ENCODE data around the gene IL15RA. TPM values are rescaled to one million over a fixed set of nuclear protein-coding genes. Genes with fewer than 3 reads are reported as not detected.

IL15RA gene
- total RNA-seq, 1 donor from 2014 or later = not detected

DNA sequence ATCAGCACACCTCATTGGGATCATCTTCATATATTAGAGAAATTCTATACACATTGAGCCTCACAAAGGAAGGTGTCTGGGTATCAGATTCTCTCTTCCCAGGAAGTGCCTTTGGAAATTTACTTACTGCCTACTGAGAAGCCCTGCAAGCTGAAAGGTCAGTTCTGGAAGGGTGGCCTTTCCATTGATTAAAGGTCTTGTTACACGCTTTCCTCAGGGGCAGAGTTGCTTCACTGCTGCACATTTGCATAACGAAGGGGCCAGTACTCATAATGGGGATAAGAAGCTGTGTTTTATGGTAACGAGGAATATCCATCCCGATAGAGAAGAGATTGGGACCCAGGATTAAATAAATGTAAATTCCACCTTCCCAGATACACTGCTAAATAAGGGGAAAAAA is 19.4 kb upstream of the IL15RA start:
- no peak for DNase-seq
- H3K4me1 Mint-ChIP-seq (ENCODE audit: low read depth, unreplicated experiment) = peaks cover 24% of the 10 kb centered on the region
- peaks cover 16% of the 10 kb centered on the region for H3K36me3 Mint-ChIP-seq (ENCODE audit: unreplicated experiment)
- peak overlapping the region; percentile 88 for H3K27ac Mint-ChIP-seq (ENCODE audit: unreplicated experiment)
- peaks cover 2% of the 10 kb centered on the region for H3K27me3 Mint-ChIP-seq (ENCODE audit: unreplicated experiment)
- H3K9me3 Mint-ChIP-seq (ENCODE audit: unreplicated experiment) = peaks cover 2% of the 10 kb centered on the region
- H3K4me3 Mint-ChIP-seq (ENCODE audit: unreplicated experiment) = peak overlapping the region; percentile 61
- TF ChIP-seq, protein P1, sequence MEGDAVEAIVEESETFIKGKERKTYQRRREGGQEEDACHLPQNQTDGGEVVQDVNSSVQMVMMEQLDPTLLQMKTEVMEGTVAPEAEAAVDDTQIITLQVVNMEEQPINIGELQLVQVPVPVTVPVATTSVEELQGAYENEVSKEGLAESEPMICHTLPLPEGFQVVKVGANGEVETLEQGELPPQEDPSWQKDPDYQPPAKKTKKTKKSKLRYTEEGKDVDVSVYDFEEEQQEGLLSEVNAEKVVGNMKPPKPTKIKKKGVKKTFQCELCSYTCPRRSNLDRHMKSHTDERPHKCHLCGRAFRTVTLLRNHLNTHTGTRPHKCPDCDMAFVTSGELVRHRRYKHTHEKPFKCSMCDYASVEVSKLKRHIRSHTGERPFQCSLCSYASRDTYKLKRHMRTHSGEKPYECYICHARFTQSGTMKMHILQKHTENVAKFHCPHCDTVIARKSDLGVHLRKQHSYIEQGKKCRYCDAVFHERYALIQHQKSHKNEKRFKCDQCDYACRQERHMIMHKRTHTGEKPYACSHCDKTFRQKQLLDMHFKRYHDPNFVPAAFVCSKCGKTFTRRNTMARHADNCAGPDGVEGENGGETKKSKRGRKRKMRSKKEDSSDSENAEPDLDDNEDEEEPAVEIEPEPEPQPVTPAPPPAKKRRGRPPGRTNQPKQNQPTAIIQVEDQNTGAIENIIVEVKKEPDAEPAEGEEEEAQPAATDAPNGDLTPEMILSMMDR (IDR thresholded peaks at IDR 0.05; ENCODE audit: partially characterized antibody, unreplicated experiment) = no peak

DNA sequence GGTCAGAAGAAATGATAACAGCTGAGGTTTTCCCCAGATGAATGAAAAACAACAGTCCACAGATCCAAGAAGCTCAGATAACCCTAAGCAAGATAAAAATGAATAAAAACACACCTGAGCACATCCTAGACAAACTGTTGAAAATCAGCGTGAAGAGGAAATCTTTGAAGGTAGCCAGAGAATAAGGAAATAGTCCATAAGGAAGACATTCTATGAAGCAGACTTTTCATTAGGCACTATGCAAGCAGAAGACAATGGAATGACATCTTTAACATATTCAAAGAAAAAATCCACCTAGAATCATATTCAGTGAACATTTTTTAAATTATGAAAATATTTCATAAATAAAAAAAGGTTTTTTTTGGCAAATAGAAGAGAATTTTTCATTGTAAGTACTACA is 15.1 kb upstream of the IL15RA start:
- TF ChIP-seq, protein P1 (IDR thresholded peaks at IDR 0.05; ENCODE audit: partially characterized antibody, unreplicated experiment) = no peak
- no peak for DNase-seq
- Mint-ChIP-seq H3K4me1 (ENCODE audit: low read depth, unreplicated experiment) (peaks cover 10% of the 10 kb centered on the region), H3K36me3 (ENCODE audit: unreplicated experiment) (peaks cover 21% of the 10 kb centered on the region), H3K9me3 (ENCODE audit: unreplicated experiment) (peaks cover 3% of the 10 kb centered on the region), H3K4me3 (ENCODE audit: unreplicated experiment) (no peak overlapping the region), H3K27me3 (ENCODE audit: unreplicated experiment) (no peaks in the 10 kb centered on the region), H3K27ac (ENCODE audit: unreplicated experiment) (no peak overlapping the region)

DNA sequence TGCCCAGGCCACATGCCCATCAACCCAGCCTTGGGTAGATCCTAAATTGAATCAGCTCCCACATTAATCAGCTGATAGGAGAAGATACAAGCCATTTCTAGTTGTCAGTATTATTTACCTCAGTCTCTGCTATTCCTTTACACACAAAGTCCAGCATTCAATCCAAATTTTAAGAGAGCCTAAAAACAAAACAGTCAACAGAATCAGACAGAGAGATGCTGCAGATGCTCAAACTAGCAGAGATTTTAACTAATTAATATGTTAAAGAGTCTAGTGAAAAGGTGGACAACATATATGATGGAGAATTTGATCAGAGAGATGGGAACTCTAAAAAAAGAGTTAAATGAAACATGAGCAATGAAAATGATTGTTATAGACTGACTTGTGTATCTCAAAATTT is 14.4 kb upstream of the IL15RA start:
- TF ChIP-seq, protein P1 (IDR thresholded peaks at IDR 0.05; ENCODE audit: partially characterized antibody, unreplicated experiment) = no peak
- Mint-ChIP-seq H3K4me1 (ENCODE audit: low read depth, unreplicated experiment) (peaks cover 4% of the 10 kb centered on the region), H3K36me3 (ENCODE audit: unreplicated experiment) (peaks cover 21% of the 10 kb centered on the region), H3K27me3 (ENCODE audit: unreplicated experiment) (no peaks in the 10 kb centered on the region), H3K9me3 (ENCODE audit: unreplicated experiment) (peaks cover 3% of the 10 kb centered on the region), H3K4me3 (ENCODE audit: unreplicated experiment) (no peak overlapping the region), H3K27ac (ENCODE audit: unreplicated experiment) (no peak overlapping the region)
- DNase-seq = no peak

DNA sequence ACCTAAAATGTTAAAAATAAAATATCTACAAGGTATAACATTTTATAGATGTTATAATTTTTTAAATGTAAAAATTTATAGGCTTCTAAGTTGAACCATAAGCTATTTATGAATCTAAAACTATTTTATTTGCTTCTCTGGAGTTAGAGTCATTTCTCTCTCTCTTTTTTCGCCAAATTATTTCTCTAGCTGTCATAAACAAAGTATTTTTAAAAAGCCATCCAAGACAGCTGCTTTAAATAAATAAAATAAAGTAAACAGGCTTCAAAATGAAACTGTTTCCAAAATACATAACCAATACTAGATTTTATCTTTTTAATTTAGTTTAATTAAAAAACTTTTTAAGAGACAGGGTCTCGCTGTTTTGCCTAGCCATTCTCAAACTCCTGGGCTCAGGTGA is 12.4 kb upstream of the IL15RA start:
- TF ChIP-seq, protein P1 (IDR thresholded peaks at IDR 0.05; ENCODE audit: partially characterized antibody, unreplicated experiment) = no peak
- H3K4me3 Mint-ChIP-seq (ENCODE audit: unreplicated experiment) = no peak overlapping the region

DNA sequence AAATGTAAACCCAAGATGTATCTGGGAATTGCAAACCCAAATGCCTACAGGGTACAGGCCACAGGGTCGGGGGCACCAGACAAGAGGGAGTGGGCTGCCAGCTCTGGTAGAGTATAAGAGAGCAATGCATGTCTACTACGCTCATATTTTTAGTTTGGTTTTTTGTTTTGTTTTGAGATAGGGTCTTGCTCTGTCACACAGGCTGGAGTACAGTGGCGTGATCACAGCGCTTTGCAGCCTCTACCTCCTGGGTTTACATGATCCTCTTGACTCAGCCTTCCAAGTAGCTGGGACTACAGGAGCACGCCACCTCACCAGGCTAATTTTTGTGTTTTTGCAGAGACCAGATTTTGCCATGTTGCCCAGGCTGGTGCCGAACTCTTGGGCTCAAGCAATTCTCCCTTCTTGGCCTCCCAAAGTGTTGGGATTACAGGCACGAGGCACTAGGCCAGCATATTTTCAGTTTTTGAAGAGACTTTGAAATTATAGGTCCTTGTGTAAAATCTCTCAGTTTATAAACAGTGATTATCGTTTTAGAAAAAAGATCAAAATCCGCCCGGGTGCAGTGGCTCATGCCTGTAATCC is 11.1 kb upstream of the IL15RA start:
- Mint-ChIP-seq H3K4me1 (ENCODE audit: low read depth, unreplicated experiment) (no peaks in the 10 kb centered on the region), H3K27ac (ENCODE audit: unreplicated experiment) (no peak overlapping the region), H3K36me3 (ENCODE audit: unreplicated experiment) (peaks cover 15% of the 10 kb centered on the region), H3K4me3 (ENCODE audit: unreplicated experiment) (no peak overlapping the region), H3K27me3 (ENCODE audit: unreplicated experiment) (no peaks in the 10 kb centered on the region), H3K9me3 (ENCODE audit: unreplicated experiment) (peaks cover 3% of the 10 kb centered on the region)
- TF ChIP-seq, protein P1 (IDR thresholded peaks at IDR 0.05; ENCODE audit: partially characterized antibody, unreplicated experiment) = no peak
- no peak for DNase-seq

More for the DNA sequence above, 12.4 kb upstream of the IL15RA start:
- Mint-ChIP-seq H3K4me1 (ENCODE audit: low read depth, unreplicated experiment) (no peaks in the 10 kb centered on the region), H3K9me3 (ENCODE audit: unreplicated experiment) (peaks cover 3% of the 10 kb centered on the region), H3K27me3 (ENCODE audit: unreplicated experiment) (no peaks in the 10 kb centered on the region), H3K36me3 (ENCODE audit: unreplicated experiment) (peaks cover 21% of the 10 kb centered on the region), H3K27ac (ENCODE audit: unreplicated experiment) (no peak overlapping the region)
- no peak for DNase-seq
